Hippocampal formation (tissue), 2 donors: ENCODE data around the gene IPCEF1.
A peak's percentile ranks its signal among the peaks of the same experiment; 100 is the strongest.

Source experiments
- DNase-seq, 2 donors: peaks; one replicate each; lab custom pipeline; 2025; lab: John Stamatoyannopoulos, UW

The IPCEF1 gene

GRCh38 chr6:154292855-154293519 lies 63.6 kb downstream of the IPCEF1 start:
- DNase-seq: no peak

GRCh38 chr6:154292066-154292465 lies 64.5 kb downstream of the IPCEF1 start:
- no peak for DNase-seq

- no peak for DNase-seq
These were observed 66.6 kb downstream of the IPCEF1 start for GRCh38 chr6:154289818-154290508.

GRCh38 chr6:154285826-154286225 lies 70.8 kb downstream of the IPCEF1 start:
- DNase-seq: no peak

GRCh38 chr6:154284313-154284853 lies 72.2 kb downstream of the IPCEF1 start:
- DNase-seq: no peak

GRCh38 chr6:154280521-154280920 lies 76.1 kb downstream of the IPCEF1 start:
- DNase-seq: no peak

- no peak for DNase-seq
These were observed 79.0 kb downstream of the IPCEF1 start for GRCh38 chr6:154277629-154278017.

GRCh38 chr6:154276810-154277628 lies 79.6 kb downstream of the IPCEF1 start:
- peak in 1 of 2 donors; percentile 70 for DNase-seq

- no peak for DNase-seq
These were observed 82.4 kb downstream of the IPCEF1 start for GRCh38 chr6:154274168-154274567.

- DNase-seq: no peak
These were observed 88.1 kb downstream of the IPCEF1 start for GRCh38 chr6:154268486-154268885.

GRCh38 chr6:154267508-154268106 lies 89.0 kb downstream of the IPCEF1 start:
- DNase-seq: no peak

- no peak for DNase-seq
These were observed 90.0 kb downstream of the IPCEF1 start for GRCh38 chr6:154266560-154267099.

GRCh38 chr6:154261688-154262397 lies 94.8 kb downstream of the IPCEF1 start:
- peak in 1 of 2 donors; percentile 28 for DNase-seq

GRCh38 chr6:154258064-154258757 lies 98.4 kb downstream of the IPCEF1 start:
- DNase-seq: no peak

- no peak for DNase-seq
These were observed 99.5 kb downstream of the IPCEF1 start for GRCh38 chr6:154257067-154257466.

GRCh38 chr6:154252678-154253077 lies 103.9 kb downstream of the IPCEF1 start:
- DNase-seq: no peak

GRCh38 chr6:154251116-154251515 lies 105.5 kb downstream of the IPCEF1 start:
- DNase-seq: no peak

GRCh38 chr6:154249499-154250298 lies 106.9 kb downstream of the IPCEF1 start:
- DNase-seq: no peak

- DNase-seq: no peak
These were observed 109.3 kb downstream of the IPCEF1 start for GRCh38 chr6:154247119-154247861.
